ENCODE data around the gene RILPL1. TPM values are rescaled to one million over a fixed set of nuclear protein-coding genes. Genes with fewer than 3 reads are reported as not detected.

Gene RILPL1
- total and polyA plus RNA-seq, 2 of the 4 experiments (the other 2 are of a cell fraction) = 11.1 to 19.8 TPM

- ChIA-PET CTCF (no interaction called here), POLR2A (ENCODE audit: unreplicated experiment) (no interaction called here)
- Histone ChIP-seq H2AK5ac (ENCODE audit: low read depth, low read length) (no peak overlapping the region), H4K20me1 (ENCODE audit: insufficient read depth, low read length) (no peaks in the 10 kb centered on the region), H3K27me3 (ENCODE audit: control insufficient read depth, insufficient read depth, low read length) (peaks cover 20% of the 10 kb centered on the region), H3K9ac (ENCODE audit: low read depth, low read length) (no peak overlapping the region), H3K9me1 (ENCODE audit: insufficient read depth, low read length) (no peaks in the 10 kb centered on the region), H3K18ac (ENCODE audit: low read depth, low read length) (no peak overlapping the region), H3K23ac (ENCODE audit: low read depth, low read length) (no peak overlapping the region), H3K79me1 (ENCODE audit: low read depth in 1 of 2, low read length in 2 of 2) (no peaks in the 10 kb centered on the region), H2BK15ac (ENCODE audit: low read depth, low read length) (no peak overlapping the region), H3K36me3 (ENCODE audit: control insufficient read depth, insufficient read depth, low read length) (no peaks in the 10 kb centered on the region), H2BK120ac (ENCODE audit: low read depth, low read length) (no peak overlapping the region), H2BK20ac (ENCODE audit: low read depth, low read length) (no peak overlapping the region), H2BK5ac (ENCODE audit: low read depth, low read length, poor library complexity, severe bottlenecking) (no peak overlapping the region), H3K4me1 (ENCODE audit: control insufficient read depth, insufficient read depth, low read length) (no peaks in the 10 kb centered on the region), H2AFZ (replicated peaks; ENCODE audit: low read length, poor library complexity) (no peak overlapping the region), H2AK9ac (replicated peaks; ENCODE audit: low read depth, low read length, poor library complexity) (no peak overlapping the region), H4K8ac (ENCODE audit: low read depth in 2 of 2, low read length in 2 of 2) (no peak overlapping the region), H3K9me3 (ENCODE audit: control insufficient read depth, insufficient read depth, low read length) (peaks cover 3% of the 10 kb centered on the region; the same call in 1 of the 2 replicates), H3K27ac (ENCODE audit: insufficient read depth, low read length) (no peak overlapping the region), H3K4me2 (ENCODE audit: low read depth, low read length) (no peak overlapping the region), H3K14ac (replicated peaks; ENCODE audit: low read depth, low read length) (no peak overlapping the region), H3K4me3 (ENCODE audit: insufficient read depth, low read depth, low read length) (no peak overlapping the region), H3K4ac (ENCODE audit: low read depth, low read length) (no peak overlapping the region), H4K91ac (ENCODE audit: insufficient read depth, low read depth, low read length) (no peak overlapping the region), H3K56ac (ENCODE audit: extremely low read depth, insufficient read depth, low read length) (no peak overlapping the region), H4K5ac (ENCODE audit: low read depth, low read length) (no peak overlapping the region)
- BruUV-seq (replicated peaks) = no TSS peak
- ATAC-seq (ENCODE audit: low read depth) (peak; percentile 99), DNase-seq (peak; percentile 40)
- dilution Hi-C loops (cut with HindIII; ENCODE audit: low sequenced_read_pairs, unreplicated experiment) = no loop called here
- in situ Hi-C loops (cut with MboI; ENCODE audit: low sequenced_read_pairs) = no loop called here
- no peak for TF ChIP-seq NFE2L2 (IDR thresholded peaks at IDR 0.05; ENCODE audit: low read depth, low read length)
- TF ChIP-seq CHD1 (IDR thresholded peaks at IDR 0.05; ENCODE audit: low read depth, low read length) = no peak
- no peak for TF ChIP-seq USF2 (IDR thresholded peaks at IDR 0.05; ENCODE audit: low read depth, low read length)
- TF ChIP-seq MAZ (IDR thresholded peaks at IDR 0.05; ENCODE audit: borderline replicate concordance, low read depth, low read length) = no peak
- TF ChIP-seq BHLHE40 (IDR thresholded peaks at IDR 0.05; ENCODE audit: low read depth, low read length) = no peak
- TF ChIP-seq FOS (IDR thresholded peaks at IDR 0.05; ENCODE audit: low read depth, low read length) = no peak
- TF ChIP-seq MAFK (IDR thresholded peaks at IDR 0.05; ENCODE audit: low read depth, low read length) = no peak
- no peak for TF ChIP-seq RCOR1 (IDR thresholded peaks at IDR 0.05; ENCODE audit: insufficient replicate concordance, low read length)
- TF ChIP-seq SMC3 (IDR thresholded peaks at IDR 0.05; ENCODE audit: low read depth, low read length) = no peak
- no peak for TF ChIP-seq ELK1 (IDR thresholded peaks at IDR 0.05; ENCODE audit: borderline replicate concordance, low read depth, low read length)
- TF ChIP-seq CTCF (conservative IDR thresholded peaks at IDR 0.05; ENCODE audit: low read depth, low read length) = no peak
- no peak for TF ChIP-seq CEBPB (IDR thresholded peaks at IDR 0.05; ENCODE audit: low read depth, low read length)
- no peak for TF ChIP-seq RFX5 (IDR thresholded peaks at IDR 0.05; ENCODE audit: low read depth, low read length)
- intact Hi-C loops (cut with micrococcal nuclease) = no loop called here
Measured at GRCh38 chr12:123546281-123546680, 12.8 kb upstream of the RILPL1 start.
